GM18517 (cell line): ENCODE measurements around the gene RETREG2.

Experiments used
- ATAC-seq: cut with Tn5 transposase; IDR thresholded peaks from one replicate; pipeline ENCODE4 v1.9.1; 2021; ENCODE audit warnings: mild to moderate bottlenecking, moderate library complexity; ENCODE audit not compliant: unreplicated experiment

The RETREG2 gene

DNA sequence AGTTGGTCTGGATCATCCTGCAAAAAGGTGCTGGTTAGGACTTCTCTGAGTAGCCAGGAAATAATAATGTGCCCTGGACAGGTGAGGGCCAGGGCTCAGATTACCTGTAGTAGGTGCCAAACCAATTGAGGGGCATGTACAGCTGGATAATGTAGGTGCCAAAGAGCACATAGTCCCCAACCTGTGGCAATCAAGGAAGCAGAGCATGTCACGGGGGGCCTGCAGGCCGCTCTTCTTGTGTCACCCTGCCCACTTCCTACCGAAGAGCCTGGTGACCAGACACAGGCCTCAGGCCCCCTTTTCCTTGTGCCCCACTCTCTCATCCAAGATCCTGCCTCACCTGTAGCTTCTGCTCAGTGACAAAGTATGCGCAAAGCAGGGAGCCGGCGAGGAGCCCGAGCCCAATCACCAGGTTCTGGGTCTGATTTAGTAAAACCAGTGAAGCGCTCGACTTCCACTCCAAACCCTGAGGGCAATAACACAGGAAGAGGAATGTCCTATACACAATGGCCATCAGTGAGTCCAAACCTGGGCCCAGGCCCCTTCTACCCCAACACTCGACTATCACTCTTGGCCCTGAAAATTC, 35.5 kb downstream of the RETREG2 start:
- no peak for ATAC-seq

DNA sequence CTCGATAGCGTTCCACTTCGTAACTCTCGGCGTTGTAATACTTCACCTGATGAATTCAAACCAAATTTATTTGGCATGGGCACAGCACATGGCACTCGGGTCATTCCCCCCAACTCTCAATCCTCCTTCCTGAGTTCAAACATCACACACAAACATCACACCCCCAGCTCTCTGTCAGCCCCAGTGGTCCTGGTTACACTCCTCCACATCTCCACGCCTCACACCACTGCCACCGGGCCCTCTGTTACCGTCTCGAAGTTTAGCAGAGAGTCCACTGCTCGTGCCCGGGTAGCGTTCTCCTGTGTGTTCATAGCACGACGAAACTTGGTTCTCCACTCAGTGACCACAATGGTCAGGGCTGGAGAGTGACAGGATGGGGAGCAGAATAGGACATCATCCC, 36.1 kb downstream of the RETREG2 start:
- no peak for ATAC-seq

DNA sequence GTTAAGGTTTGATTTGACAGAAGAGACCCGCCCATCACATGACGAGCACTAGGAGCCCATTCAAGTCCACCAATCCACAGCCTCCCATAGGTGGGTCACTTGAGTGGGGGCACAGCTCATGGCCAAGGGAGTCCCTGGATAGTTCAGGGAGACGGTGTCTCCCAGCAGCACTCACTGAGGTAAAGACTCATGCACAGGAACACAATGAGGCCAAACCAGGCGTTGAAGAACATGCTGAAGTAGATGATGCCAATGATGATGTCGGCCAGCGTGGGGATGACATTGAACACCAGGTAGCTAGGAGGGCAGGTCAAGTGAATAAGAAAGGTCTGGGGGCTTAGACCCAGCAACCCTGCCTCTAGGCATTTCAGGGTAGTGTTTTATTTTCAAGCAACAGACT, 36.7 kb downstream of the RETREG2 start:
- no peak for ATAC-seq

GRCh38 chr2:219215871-219216534, 37.9 kb downstream of the RETREG2 start:
- ATAC-seq: no peak

DNA sequence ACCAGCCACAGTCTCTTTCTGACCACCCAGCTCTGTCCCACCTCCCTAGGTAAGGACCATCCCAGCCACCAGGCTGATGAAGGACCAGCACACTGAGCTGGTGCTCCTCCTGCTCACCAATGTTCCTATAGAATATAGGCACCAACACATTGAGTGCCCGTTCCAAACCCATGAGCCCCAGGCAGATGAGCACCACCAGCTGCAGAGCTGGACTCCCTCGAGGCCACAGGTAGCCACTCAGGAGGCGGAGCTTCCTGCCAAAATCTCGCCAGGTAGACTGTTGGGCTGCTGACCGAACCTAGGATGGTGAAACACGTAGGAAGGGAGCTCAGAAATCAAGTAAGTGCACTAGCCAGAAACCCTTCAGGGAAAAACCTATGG, 38.5 kb downstream of the RETREG2 start:
- no peak for ATAC-seq

DNA sequence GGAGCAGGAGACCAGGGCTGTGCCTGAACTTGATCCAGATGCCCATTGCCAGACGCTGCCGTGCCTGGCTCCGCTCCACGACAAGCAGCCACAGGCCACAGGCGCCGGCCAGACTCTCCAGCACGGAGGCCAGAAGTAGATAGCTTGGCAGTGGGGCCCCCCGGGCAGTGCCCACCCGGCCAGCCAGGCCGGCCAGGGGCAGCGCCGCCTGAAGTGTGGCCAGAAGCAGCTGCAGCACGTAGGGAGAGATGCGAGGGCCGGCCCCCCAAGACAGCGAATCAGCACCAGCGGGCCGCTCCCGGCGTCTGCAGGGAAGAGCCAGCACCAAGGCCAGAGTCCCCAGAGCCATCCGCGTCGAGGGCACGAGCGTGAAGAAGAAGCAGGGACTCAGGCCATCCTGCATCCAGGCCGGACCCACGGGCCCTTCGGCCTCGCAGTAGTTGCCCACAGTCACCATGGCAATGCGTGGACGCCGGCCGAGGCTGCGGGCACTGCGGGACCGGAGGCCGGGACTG, 40.2 kb downstream of the RETREG2 start:
- ATAC-seq: peak; percentile 14

DNA sequence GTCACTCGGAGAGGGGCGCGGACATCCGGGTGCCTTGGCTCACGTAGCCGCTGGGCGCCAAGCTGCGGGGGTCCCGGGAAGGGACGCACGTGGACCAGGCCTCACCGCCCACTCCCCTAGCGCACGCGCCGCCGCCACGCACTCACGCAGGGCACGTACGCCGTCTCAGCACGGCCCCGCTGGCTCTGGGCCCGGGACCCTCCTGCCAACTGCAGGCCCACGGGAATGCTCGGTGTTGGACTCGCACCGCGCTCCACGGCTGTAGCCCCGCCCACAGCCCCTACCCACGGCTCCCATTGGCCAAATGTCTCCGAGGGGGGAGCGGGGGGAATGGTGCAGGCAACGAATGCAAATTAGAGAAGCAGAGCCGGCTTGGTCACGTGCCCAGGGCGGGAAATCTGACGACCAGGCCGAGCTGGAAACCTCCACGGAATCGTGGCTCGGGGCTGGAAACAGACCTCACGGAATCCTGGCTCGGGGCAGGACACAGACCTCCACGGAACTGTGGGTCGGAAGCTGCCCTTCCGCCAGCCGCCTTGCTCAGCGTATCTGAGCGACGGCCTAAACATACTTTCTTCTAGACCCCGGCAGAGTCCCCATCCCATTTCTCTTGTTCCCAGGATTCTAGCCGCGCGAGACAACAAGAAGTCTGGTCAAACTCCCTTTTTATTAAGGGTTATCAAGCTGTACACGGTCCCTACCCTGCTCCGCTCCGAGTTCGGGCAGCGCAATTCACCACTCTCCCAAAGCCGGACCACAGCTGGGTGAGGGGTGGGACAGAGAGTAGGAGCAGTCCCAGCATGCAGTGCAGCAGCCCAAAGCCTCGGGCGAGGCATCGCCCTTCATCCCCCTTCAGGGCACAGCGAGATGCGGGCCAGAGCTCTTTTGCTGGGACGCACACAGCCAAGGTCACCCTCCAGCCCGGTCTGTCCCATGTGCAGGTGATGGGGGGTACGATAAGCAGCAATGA, 40.9 kb downstream of the RETREG2 start, which contains the start of gene ABCB6:
ABCB6 (minus strand) TSS at position 227 of the 970 bp plus-strand sequence. CDS start 285 bp downstream, outside the sequence.
- ATAC-seq: peak; percentile 70

- no peak for ATAC-seq
Observed at GRCh38 chr2:219219784-219220532, 41.9 kb downstream of the RETREG2 start.

GRCh38 chr2:219220652-219221402, 42.8 kb downstream of the RETREG2 start:
- no peak for ATAC-seq

GRCh38 chr2:219221957-219222518, 44.0 kb downstream of the RETREG2 start:
- ATAC-seq: no peak

GRCh38 chr2:219223831-219224610, 45.9 kb downstream of the RETREG2 start:
- no peak for ATAC-seq

DNA sequence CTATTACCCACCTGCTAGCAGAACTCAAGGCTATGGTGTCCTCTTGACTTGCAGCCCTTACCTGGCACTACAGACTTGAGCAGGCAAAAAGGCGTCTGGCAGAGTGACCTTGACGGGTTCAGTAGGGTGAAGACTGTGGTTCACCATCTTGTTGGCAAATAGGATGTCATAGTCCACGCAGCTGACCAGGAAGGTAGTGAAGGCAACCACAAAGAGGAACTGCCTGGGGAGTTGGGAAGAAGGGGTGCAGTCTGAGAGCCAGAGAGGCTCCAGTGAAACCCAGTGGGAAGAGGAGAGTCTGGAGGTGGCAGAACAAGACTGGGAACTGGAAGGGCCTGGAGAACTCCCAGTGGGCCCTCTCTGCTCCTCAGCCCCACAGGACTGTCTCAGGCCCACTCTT, 47.3 kb downstream of the RETREG2 start:
- ATAC-seq: no peak

GRCh38 chr2:219228041-219228910, 50.2 kb downstream of the RETREG2 start:
- ATAC-seq: no peak

DNA sequence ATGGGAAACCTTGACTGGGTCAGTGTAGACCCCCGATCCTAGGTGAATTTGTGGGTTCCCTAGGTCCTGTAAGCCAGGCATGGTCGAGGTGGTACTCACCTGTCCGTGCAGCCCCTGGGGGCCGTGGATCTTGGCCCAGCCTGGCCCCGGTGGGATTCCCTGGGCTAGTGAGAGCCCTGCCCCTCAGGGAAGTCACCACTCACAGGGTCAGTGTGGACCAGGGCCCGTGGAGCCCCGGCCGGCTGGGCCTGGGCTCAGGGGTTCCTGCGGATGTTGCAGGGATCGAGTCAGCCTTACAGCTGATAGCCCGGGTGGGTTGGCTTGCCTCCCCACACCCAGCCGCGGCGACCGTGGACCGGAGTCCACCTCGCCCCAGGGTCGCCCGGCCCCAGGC, 50.8 kb downstream of the RETREG2 start:
- ATAC-seq: peak; percentile 3

DNA sequence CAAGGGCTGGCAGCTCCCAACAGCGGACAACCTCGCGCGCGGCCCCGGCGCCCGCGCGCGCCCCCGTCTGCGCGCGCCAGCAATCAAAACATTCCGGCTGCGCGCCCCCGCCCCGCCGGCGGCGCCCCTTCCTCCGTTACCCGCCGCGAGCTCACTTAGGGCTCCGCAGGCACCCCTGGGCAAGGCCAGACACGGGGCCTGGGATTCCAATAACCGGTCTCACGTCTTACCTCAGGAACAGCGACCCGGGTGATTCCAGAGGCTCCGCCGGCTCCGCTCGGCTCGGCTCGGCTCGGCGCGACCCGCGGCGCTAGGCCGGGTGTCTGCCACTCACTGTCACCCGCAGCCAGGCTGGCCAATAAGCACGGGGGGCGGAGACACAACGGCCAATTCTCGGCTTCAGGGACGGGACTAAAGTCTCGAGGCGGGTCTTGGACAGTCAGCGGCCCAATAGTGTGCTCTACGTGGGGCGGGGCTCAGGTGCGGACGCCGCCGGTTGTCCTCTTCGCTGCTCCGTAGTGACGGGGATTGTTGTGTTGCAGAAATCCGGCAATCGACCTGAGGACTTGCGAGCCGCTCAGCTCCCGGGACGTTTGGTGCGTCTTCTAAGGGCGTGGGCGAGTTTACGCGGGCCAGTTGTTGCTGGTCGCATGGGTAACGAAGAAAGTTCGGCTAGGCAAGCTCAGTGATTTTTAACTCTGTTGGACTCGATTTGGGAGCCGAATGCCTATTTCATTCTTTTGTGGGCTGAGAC, 51.4 kb downstream of the RETREG2 start, which contains the start of the genes ANKZF1 and ATG9A:
ANKZF1 (plus strand) TSS at position 502 of the 754 bp plus-strand sequence. CDS start 452 bp downstream, outside the sequence.
ATG9A (minus strand) TSS at position 332 of the 754 bp plus-strand sequence. CDS start 1,612 bp downstream, outside the sequence.
- peak; percentile 93 for ATAC-seq

DNA sequence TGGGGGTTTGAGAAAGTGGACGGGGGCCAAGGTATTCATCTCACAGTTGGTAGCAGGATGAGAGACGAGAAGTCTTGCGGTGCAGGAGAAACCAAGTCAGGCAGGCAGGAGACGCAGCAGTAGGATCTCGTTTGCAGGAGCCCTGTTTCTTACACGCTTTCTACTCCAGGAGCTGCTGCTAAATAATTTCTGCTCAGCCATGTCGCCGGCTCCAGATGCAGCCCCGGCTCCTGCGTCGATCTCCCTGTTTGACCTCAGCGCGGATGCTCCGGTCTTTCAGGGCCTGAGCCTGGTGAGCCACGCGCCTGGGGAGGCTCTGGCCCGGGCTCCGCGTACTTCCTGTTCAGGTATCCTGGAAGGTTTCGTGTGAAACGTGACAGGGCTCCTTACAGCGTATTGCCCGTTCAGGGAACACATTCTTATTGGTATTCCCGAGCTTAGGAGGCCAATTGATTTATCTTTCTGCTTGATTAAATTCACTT, 52.0 kb downstream of the RETREG2 start:
- peak; percentile 13 for ATAC-seq

GRCh38 chr2:219234331-219234730, 56.3 kb downstream of the RETREG2 start:
- ATAC-seq: no peak
